Activated CD8-positive, alpha-beta T cell treated with anti-CD3 and anti-CD28 coated beads for 36 hours (primary cell): ENCODE measurements around the gene CD46. TPM values are rescaled to one million over a fixed set of nuclear protein-coding genes. Genes with fewer than 3 reads are reported as not detected.
A peak's percentile ranks its signal among the peaks of the same experiment; 100 is the strongest.

Experiments
- ATAC-seq: fragments of 200-7000 bp; cut with Tn5 transposase; one replicate; pipeline ENCODE4 v1.10.0; 2021; ENCODE audit warnings: mild to moderate bottlenecking, moderate library complexity
- CTCF ChIA-PET: fragments of 350-600 bp; sonication (Branson Sonifier 250); formaldehyde crosslinking; loops from one replicate; lab custom pipeline; 2021; ENCODE audit warnings: antibody characterized with exemption; lab: Charles Lee
- POLR2A ChIA-PET: fragments of 350-600 bp; sonication (Branson Sonifier 250); formaldehyde crosslinking; loops from one replicate; lab custom pipeline; 2021; ENCODE audit warnings: antibody characterized with exemption; lab: Charles Lee
- DNase-seq: peaks from one replicate; pipeline ENCODE4 v3.0.0-alpha.2; 2020
- H3K27ac Mint-ChIP-seq: one replicate; pipeline ENCODE4 v1.8.0; 2021; ENCODE audit warnings: mild to moderate bottlenecking, mixed read lengths
- H3K27me3 Mint-ChIP-seq: one replicate; pipeline ENCODE4 v1.8.0; 2021; ENCODE audit warnings: mixed read lengths
- H3K36me3 Mint-ChIP-seq: one replicate; pipeline ENCODE4 v1.8.0; 2021; ENCODE audit warnings: low read depth, mixed read lengths
- H3K4me1 Mint-ChIP-seq: one replicate; pipeline ENCODE4 v1.8.0; 2021; ENCODE audit warnings: low read depth, mixed read lengths
- H3K4me3 Mint-ChIP-seq: one replicate; pipeline ENCODE4 v1.8.0; 2021; ENCODE audit warnings: mild to moderate bottlenecking, moderate library complexity, mixed read lengths
- H3K9me3 Mint-ChIP-seq: one replicate; pipeline ENCODE4 v1.8.0; 2021; ENCODE audit warnings: mixed read lengths
- intact Hi-C: fragments of 100-400 bp; cut with micrococcal nuclease; formaldehyde crosslinking; loops from one replicate; pipeline ENCODE4 v1.10.0; 2022
- total RNA-seq, 2 experiments: library from RNA; stranded (reverse); gene quantifications; one replicate each; pipeline ENCODE4 v1.2.3, GENCODE V29; 2021
- TF ChIP-seq, protein P1 (sequence below): fragments of 200-600 bp; IDR thresholded peaks from one replicate; pipeline ENCODE4 v1.8.0; 2022; ENCODE audit warnings: antibody characterized with exemption, mild to moderate bottlenecking

CD46 gene
- total RNA-seq, 2 experiments from 2014 or later = 77.7 to 84.3 TPM

DNA sequence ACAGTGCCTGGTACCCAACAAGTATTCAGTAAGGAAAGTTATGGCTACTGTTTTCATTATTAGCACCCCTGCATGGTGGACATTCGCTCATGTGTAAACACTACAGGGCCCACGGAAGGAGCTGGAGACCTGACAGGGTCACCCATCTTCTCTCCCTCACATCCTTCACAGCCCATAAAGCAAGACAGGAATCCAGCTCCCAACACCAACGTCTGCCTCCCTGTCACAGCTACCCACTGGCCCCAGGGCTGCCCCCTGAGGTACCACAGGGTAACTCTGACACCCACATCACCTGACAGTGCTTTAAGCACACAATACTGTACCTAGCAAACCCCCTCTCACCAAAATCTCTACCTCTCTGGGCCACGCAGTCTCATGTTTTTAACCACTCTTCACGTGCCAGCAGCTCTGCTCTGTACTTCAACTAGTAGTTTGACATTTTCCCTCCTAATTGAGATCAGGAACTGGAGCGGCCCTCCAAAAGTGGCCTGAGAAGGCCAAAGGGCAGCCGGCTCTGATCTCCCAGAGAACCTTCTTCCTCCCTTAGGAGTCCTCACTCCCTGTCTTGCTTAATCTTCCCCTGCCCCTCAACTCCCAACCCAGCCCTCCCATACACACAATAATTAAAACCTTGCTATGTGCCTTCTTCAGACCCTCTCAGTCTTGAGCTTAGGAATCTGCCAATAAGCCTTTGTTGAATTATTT is 82.3 kb downstream of the CD46 start:
- CTCF ChIA-PET = interaction anchor here (0.7 to 11.3 kb wide), 7 partner anchors 8 to 129 kb away, joined by 3 to 387 read pairs (median 7); no protein-coding TSS in a partner anchor

DNA sequence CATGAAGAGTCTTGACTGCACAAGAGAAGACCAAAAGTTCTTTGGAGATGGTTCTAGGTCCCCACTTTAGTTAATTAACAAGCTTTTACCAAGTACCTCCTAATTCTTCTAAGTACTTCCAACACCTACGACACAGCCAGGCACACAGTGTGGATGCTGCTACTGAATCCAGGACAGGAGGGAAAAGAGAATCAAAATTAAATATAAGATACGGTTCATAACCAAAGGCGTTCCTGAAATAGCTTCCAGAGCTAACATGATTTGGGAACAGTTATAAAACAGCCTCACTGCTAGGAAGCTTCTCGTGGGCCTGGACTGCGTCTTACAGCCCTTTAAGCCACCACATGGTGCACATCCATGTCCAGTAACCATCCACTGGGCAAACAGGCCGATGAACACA is 84.1 kb downstream of the CD46 start:
- ATAC-seq (no peak), DNase-seq (no peak)
- TF ChIP-seq, protein P1, sequence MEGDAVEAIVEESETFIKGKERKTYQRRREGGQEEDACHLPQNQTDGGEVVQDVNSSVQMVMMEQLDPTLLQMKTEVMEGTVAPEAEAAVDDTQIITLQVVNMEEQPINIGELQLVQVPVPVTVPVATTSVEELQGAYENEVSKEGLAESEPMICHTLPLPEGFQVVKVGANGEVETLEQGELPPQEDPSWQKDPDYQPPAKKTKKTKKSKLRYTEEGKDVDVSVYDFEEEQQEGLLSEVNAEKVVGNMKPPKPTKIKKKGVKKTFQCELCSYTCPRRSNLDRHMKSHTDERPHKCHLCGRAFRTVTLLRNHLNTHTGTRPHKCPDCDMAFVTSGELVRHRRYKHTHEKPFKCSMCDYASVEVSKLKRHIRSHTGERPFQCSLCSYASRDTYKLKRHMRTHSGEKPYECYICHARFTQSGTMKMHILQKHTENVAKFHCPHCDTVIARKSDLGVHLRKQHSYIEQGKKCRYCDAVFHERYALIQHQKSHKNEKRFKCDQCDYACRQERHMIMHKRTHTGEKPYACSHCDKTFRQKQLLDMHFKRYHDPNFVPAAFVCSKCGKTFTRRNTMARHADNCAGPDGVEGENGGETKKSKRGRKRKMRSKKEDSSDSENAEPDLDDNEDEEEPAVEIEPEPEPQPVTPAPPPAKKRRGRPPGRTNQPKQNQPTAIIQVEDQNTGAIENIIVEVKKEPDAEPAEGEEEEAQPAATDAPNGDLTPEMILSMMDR = no peak
- peaks cover 37% of the 10 kb centered on the region for H3K36me3 Mint-ChIP-seq
- H3K27me3 Mint-ChIP-seq = no peaks in the 10 kb centered on the region
- ChIA-PET POLR2A (interaction anchor here (0.9 kb wide), 1 partner anchor 33 kb away, joined by 3 read pairs; no protein-coding TSS in a partner anchor), CTCF (interaction anchor here (1.2 to 11.3 kb wide), 3 partner anchors 12 to 127 kb away, joined by 5 to 387 read pairs (median 5); no protein-coding TSS in a partner anchor)
- no peaks in the 10 kb centered on the region for H3K9me3 Mint-ChIP-seq
- no peak overlapping the region for H3K27ac Mint-ChIP-seq
- intact Hi-C loops = no loop called here
- H3K4me1 Mint-ChIP-seq = peaks cover 89% of the 10 kb centered on the region
- H3K4me3 Mint-ChIP-seq = no peak overlapping the region

More for the DNA sequence above, 82.3 kb downstream of the CD46 start:
- Mint-ChIP-seq H3K27ac (peak overlapping the region; percentile 84), H3K36me3 (peaks cover 37% of the 10 kb centered on the region), H3K4me1 (peaks cover 94% of the 10 kb centered on the region), H3K27me3 (no peaks in the 10 kb centered on the region), H3K9me3 (no peaks in the 10 kb centered on the region), H3K4me3 (no peak overlapping the region)
- intact Hi-C loops = no loop called here
- POLR2A ChIA-PET = interaction anchor here (0.6 to 2.0 kb wide), 6 partner anchors 12 to 40 kb away, joined by 3 to 7 read pairs (median 5); no protein-coding TSS in a partner anchor
- no peak for DNase-seq
- no peak for ATAC-seq
- TF ChIP-seq, protein P1 = no peak

DNA sequence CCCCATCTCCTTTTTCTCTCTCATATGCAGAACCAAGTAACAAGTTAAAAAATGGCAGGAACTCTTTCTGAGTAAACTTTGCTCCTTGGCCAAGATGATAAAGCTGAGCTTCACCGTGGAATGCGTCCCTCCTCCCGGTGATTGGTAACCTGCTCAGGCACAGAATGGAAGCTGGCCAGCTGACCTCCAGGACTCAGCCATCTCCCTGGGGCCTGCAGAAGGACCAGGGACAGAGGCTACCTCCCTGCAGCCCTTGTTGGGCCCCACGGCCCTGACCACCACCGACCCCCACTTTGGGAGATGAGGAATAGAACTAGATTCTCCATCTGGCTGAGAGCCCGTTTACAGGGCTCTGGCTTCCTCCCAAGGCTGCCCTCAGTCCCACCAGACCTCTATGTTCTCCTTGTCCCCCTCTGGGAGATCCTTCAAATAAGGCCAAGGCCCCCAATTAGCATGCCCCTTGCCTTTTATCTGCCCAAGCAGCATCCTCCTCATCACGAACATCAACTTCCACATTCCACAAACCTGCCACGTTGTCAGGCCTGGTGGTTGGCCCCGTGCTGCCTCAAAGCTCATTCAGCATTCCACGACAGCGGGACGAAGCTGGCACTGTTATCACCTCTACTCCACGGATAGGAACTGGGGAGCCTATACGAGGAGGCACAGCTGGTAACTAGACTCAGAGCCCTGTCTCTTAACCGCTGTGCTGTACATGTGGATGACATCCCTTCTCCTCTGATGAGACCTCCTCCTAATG is 84.9 kb downstream of the CD46 start:
- peak overlapping the region; percentile 10 for H3K27ac Mint-ChIP-seq
- POLR2A ChIA-PET = interaction anchor here (0.9 kb wide), 1 partner anchor 32 kb away, joined by 3 read pairs; no protein-coding TSS in a partner anchor
- TF ChIP-seq, protein P1 = no peak

DNA sequence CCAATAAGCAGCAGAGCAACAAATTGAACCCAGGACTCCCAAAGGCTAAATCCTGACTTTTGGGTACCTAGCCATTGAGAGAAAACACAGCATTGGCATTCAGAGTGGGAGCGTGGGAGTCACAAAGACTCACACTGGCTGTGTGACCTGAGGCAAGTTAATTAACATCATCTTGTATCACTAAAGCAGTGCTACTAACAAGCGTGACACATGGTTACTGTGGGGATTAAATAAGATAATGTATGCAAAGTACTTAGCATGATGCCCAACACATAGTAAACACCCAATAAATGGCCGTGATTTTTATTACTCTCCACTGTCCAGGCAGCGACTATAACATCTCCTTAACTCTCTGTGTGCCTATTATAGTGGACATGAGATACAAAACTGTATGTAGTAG is 85.8 kb downstream of the CD46 start:
- ChIA-PET CTCF (interaction anchor here (1.0 to 2.0 kb wide), 6 partner anchors 9 to 126 kb away, joined by 3 to 17 read pairs (median 5); no protein-coding TSS in a partner anchor), POLR2A (interaction anchor here (2.2 kb wide), 1 partner anchor 10 kb away, joined by 6 read pairs; no protein-coding TSS in a partner anchor)
- Mint-ChIP-seq H3K36me3 (peaks cover 39% of the 10 kb centered on the region), H3K4me3 (no peak overlapping the region), H3K4me1 (peaks cover 77% of the 10 kb centered on the region), H3K27ac (peak overlapping the region; percentile 43), H3K9me3 (no peaks in the 10 kb centered on the region), H3K27me3 (no peaks in the 10 kb centered on the region)
- DNase-seq (no peak), ATAC-seq (no peak)
- intact Hi-C loops = no loop called here
- TF ChIP-seq, protein P1 = no peak

More for the DNA sequence above, 84.9 kb downstream of the CD46 start:
- ATAC-seq (no peak), DNase-seq (no peak)
- H3K4me3 Mint-ChIP-seq = no peak overlapping the region
- no peaks in the 10 kb centered on the region for H3K27me3 Mint-ChIP-seq
- H3K36me3 Mint-ChIP-seq = peaks cover 36% of the 10 kb centered on the region
- CTCF ChIA-PET = interaction anchor here (2.0 kb wide), 1 partner anchor 11 kb away, joined by 5 read pairs; no protein-coding TSS in a partner anchor
- intact Hi-C loops = no loop called here
- no peaks in the 10 kb centered on the region for H3K9me3 Mint-ChIP-seq
- H3K4me1 Mint-ChIP-seq = peaks cover 82% of the 10 kb centered on the region
